CD14-positive monocyte (primary cell): ENCODE results near the gene SLC38A8. TPM values are rescaled to one million over a fixed set of nuclear protein-coding genes. Genes with fewer than 3 reads are reported as not detected.

Experiments used
- DNase-seq, 3 donors: peaks; one replicate each; pipeline ENCODE4 v3.0.0-alpha.2; 2011 to 2022
- H2AFZ ChIP-seq: 2 replicates; pipeline ENCODE4 v1.6.0; 2012; ENCODE audit warnings: mild to moderate bottlenecking, low read depth, low read length, inconsistent platforms; ENCODE audit not compliant: insufficient read depth, poor library complexity, severe bottlenecking
- H3K27ac ChIP-seq, 2 donors: 1 replicate in 1 of 2; 2 replicates in 1 of 2; pipeline ENCODE4 v1.5.1; 2012 to 2013; ENCODE audit warnings: low read length in 2 of 2, control low read depth in 1 of 2, inconsistent platforms in 1 of 2, low read depth in 1 of 2, mild to moderate bottlenecking in 1 of 2
- H3K27me3 ChIP-seq, 2 donors: one replicate each; pipeline versions ENCODE4 v1.6.0 to v1.6.1; 2011 to 2013; ENCODE audit warnings: low read length in 2 of 2; ENCODE audit not compliant: control insufficient read depth in 2 of 2, insufficient read depth in 2 of 2
- H3K36me3 ChIP-seq, 2 donors: replicated peaks in 1 of 2; 1 replicate in 1 of 2; 2 replicates in 1 of 2; pipeline versions ENCODE4 v1.5.1 to v1.6.1; 2012 to 2013; ENCODE audit warnings: low read length in 2 of 2, control low read depth in 1 of 2, inconsistent platforms in 1 of 2, mild to moderate bottlenecking in 1 of 2; ENCODE audit not compliant: insufficient read depth in 2 of 2, control insufficient read depth in 1 of 2
- H3K4me1 ChIP-seq, 2 donors: 1 replicate in 1 of 2; 2 replicates in 1 of 2; pipeline versions ENCODE4 v1.5.1 to v1.6.1; 2012 to 2013; ENCODE audit warnings: low read length in 2 of 2, control low read depth in 1 of 2, inconsistent platforms in 1 of 2, mild to moderate bottlenecking in 1 of 2, moderate library complexity in 1 of 2; ENCODE audit not compliant: insufficient read depth in 2 of 2, control insufficient read depth in 1 of 2
- H3K4me2 ChIP-seq: replicated peaks from 2 replicates; pipeline ENCODE3; 2012; ENCODE audit warnings: low read length, moderate library complexity, mild to moderate bottlenecking; ENCODE audit not compliant: poor library complexity, severe bottlenecking; ENCODE audit errors: extremely low read depth
- H3K4me3 ChIP-seq, 3 experiments: fragments of 200-600 bp in 1 of 3; sonication (generic) in 1 of 3; replicated peaks in 1 of 3; 1 replicate in 2 of 3; 2 replicates in 1 of 3; pipeline ENCODE4 v1.5.1; 2011 to 2013; ENCODE audit warnings: low read length in 3 of 3, mild to moderate bottlenecking in 3 of 3, control low read depth in 2 of 3, low read depth in 2 of 3, inconsistent platforms in 1 of 3, moderate library complexity in 1 of 3
- H3K79me2 ChIP-seq: 2 replicates; pipeline ENCODE4 v1.6.0; 2012; ENCODE audit warnings: mild to moderate bottlenecking, control low read depth, inconsistent platforms, low read length, moderate library complexity; ENCODE audit not compliant: insufficient read depth
- H3K9ac ChIP-seq: 2 replicates; pipeline ENCODE4 v1.6.0; 2017; ENCODE audit warnings: low read length, mild to moderate bottlenecking; ENCODE audit not compliant: insufficient read depth, poor library complexity, severe bottlenecking
- H3K9me3 ChIP-seq, 2 donors: replicated peaks in 1 of 2; 1 replicate in 1 of 2; 2 replicates in 1 of 2; pipeline versions ENCODE4 v1.5.1 to v1.6.1; 2012 to 2013; ENCODE audit warnings: low read length in 2 of 2, control low read depth in 1 of 2; ENCODE audit not compliant: control insufficient read depth in 1 of 2, insufficient read depth in 1 of 2
- H4K20me1 ChIP-seq: 2 replicates; pipeline ENCODE4 v1.6.0; 2012; ENCODE audit warnings: mild to moderate bottlenecking, low read length, control low read depth, moderate library complexity; ENCODE audit not compliant: insufficient read depth
- H3K27ac Mint-ChIP-seq, 7 donors: one replicate each; pipeline ENCODE4 v1.8.0; 2020; ENCODE audit warnings: mild to moderate bottlenecking in 7 of 7, mixed read lengths in 7 of 7, moderate library complexity in 6 of 7, inconsistent platforms in 2 of 7
- H3K27me3 Mint-ChIP-seq, 3 donors: one replicate each; pipeline ENCODE4 v1.8.0; 2021 to 2022; ENCODE audit warnings: low read depth in 3 of 3, mild to moderate bottlenecking in 3 of 3, mixed read lengths in 3 of 3, moderate library complexity in 3 of 3, inconsistent platforms in 1 of 3
- H3K36me3 Mint-ChIP-seq, 2 donors: one replicate each; pipeline ENCODE4 v1.8.0; 2020; ENCODE audit warnings: mixed read lengths in 2 of 2, inconsistent platforms in 1 of 2, mild to moderate bottlenecking in 1 of 2
- H3K4me1 Mint-ChIP-seq: one replicate; pipeline ENCODE4 v1.8.0; 2020; ENCODE audit warnings: mild to moderate bottlenecking, mixed read lengths
- H3K4me3 Mint-ChIP-seq, 2 donors: one replicate each; pipeline ENCODE4 v1.8.0; 2020; ENCODE audit warnings: mild to moderate bottlenecking in 2 of 2, mixed read lengths in 2 of 2, moderate library complexity in 1 of 2
- H3K9me3 Mint-ChIP-seq, 7 donors: one replicate each; pipeline ENCODE4 v1.8.0; 2020 to 2022; ENCODE audit warnings: mixed read lengths in 7 of 7, mild to moderate bottlenecking in 6 of 7, moderate library complexity in 6 of 7, inconsistent platforms in 2 of 7
- WGBS: methylation state at CpG from one replicate; pipeline ENCODE4 v1.1.5; 2013; ENCODE audit warnings: missing lambda C conversion rate; ENCODE audit not compliant: insufficient coverage; 5-methylcytosine and 5-hydroxymethylcytosine counted together
- intact Hi-C, 2 donors: fragments of 100-400 bp; cut with micrococcal nuclease; formaldehyde crosslinking; loops; one replicate each; pipeline versions ENCODE4 v1.15.0 to v1.15.1; 2023
- polyA plus RNA-seq, 3 donors: library from polyadenylated mRNA; depleted of rRNA in 1 of 3; unstranded in 2 of 3; stranded (reverse) in 1 of 3; fragments of 300-500 nt in 2 of 3; fragments of >200 nt in 1 of 3; fragmentation: Illumina TruSeq in 2 of 3; gene quantifications; 1 replicate in 2 of 3; 2 replicates in 1 of 3; pipeline ENCODE4 v1.2.3, GENCODE V29; 2012 to 2021
- TF ChIP-seq, protein P1 (sequence below): fragments of 200-600 bp; IDR thresholded peaks from one replicate; pipeline ENCODE4 v1.8.0; 2022; ENCODE audit warnings: antibody characterized with exemption, mild to moderate bottlenecking

Gene SLC38A8
- polyA plus RNA-seq, 3 donors = not detected

DNA sequence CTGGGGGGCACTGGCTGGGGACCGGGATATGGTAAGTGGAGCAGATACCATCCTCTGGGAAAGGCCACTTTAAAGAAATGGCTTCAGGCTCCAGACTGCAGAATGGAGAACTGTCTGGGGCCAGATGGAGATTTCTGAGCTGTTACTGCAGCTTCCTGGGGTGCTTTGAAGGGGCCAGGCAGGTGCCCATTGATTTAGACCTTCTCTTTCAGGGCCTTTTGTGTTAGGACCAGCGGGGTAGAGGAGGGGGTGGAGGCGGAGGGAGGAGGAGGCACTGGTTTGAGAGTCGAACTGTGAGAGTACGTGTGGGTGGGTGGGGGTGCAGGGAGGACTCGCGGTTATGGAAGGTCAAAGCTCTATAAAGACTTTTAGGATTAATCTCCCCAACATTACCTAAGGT is 63.2 kb downstream of the SLC38A8 start:
- H3K27me3 Mint-ChIP-seq = peaks cover 16 to 23% (median 17%) of the 10 kb centered on the region in 3 donors
- Histone ChIP-seq H3K79me2 (no peaks in the 10 kb centered on the region), H3K4me2 (no peak overlapping the region), H3K9ac (no peak overlapping the region), H2AFZ (no peak overlapping the region), H3K4me3 (no peak overlapping the region), H3K27me3 (peaks cover 0 to 2% of the 10 kb centered on the region in 2 donors), H3K4me1 (no peaks in the 10 kb centered on the region), H4K20me1 (no peaks in the 10 kb centered on the region), H3K27ac (no peak overlapping the region), H3K36me3 (no peaks in the 10 kb centered on the region), H3K9me3 (peaks cover 19 to 29% of the 10 kb centered on the region in 2 donors)
- no peak for DNase-seq
- H3K4me3 Mint-ChIP-seq = no peak overlapping the region
- peaks cover 12 to 32% (median 23%) of the 10 kb centered on the region in 7 donors for H3K9me3 Mint-ChIP-seq
- no peaks in the 10 kb centered on the region for H3K4me1 Mint-ChIP-seq
- intact Hi-C loops = no loop called here
- 92% methylated on average over 2 of the region's 7 CpGs for WGBS
- TF ChIP-seq, protein P1, sequence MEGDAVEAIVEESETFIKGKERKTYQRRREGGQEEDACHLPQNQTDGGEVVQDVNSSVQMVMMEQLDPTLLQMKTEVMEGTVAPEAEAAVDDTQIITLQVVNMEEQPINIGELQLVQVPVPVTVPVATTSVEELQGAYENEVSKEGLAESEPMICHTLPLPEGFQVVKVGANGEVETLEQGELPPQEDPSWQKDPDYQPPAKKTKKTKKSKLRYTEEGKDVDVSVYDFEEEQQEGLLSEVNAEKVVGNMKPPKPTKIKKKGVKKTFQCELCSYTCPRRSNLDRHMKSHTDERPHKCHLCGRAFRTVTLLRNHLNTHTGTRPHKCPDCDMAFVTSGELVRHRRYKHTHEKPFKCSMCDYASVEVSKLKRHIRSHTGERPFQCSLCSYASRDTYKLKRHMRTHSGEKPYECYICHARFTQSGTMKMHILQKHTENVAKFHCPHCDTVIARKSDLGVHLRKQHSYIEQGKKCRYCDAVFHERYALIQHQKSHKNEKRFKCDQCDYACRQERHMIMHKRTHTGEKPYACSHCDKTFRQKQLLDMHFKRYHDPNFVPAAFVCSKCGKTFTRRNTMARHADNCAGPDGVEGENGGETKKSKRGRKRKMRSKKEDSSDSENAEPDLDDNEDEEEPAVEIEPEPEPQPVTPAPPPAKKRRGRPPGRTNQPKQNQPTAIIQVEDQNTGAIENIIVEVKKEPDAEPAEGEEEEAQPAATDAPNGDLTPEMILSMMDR = no peak
- H3K27ac Mint-ChIP-seq = no peak overlapping the region
- H3K36me3 Mint-ChIP-seq = no peaks in the 10 kb centered on the region

DNA sequence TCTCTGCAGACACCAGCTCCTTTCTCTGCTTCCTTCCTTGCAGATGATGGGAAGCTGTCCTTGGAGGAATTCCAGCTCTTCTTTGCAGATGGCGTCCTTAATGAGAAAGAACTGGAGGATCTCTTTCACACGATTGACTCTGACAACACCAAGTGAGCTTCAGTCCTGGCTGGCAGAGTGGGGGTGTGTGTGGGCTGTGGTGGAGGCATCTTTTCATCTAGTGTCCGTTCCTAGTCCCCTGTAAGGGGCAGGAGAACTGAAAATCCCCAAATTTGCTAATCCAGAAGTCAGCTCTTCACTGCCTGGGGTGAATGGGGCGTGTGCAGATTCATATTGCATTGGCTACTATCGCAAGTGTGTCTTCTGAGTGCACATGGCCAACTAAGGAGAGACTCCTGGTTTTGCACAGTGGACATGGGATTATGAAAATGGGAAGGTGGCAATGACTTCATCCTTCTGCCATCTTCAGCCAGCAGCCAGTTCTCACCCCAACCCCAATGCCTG is 64.1 kb downstream of the SLC38A8 start:
- no peaks in the 10 kb centered on the region for H3K4me1 ChIP-seq
- no peak overlapping the region for H3K9ac ChIP-seq
- H3K9me3 ChIP-seq = peaks cover 19 to 29% of the 10 kb centered on the region in 2 donors
- 100% methylated on average over 2 of the region's 5 CpGs for WGBS
- no peak overlapping the region for H3K4me3 ChIP-seq
- intact Hi-C loops = no loop called here
- H3K4me2 ChIP-seq = no peak overlapping the region
- no peak for DNase-seq
- no peak overlapping the region for H3K4me3 Mint-ChIP-seq
- H3K9me3 Mint-ChIP-seq = peaks cover 12 to 32% (median 23%) of the 10 kb centered on the region in 7 donors
- H3K27me3 ChIP-seq = peaks cover 0 to 2% of the 10 kb centered on the region in 2 donors
- H4K20me1 ChIP-seq = no peaks in the 10 kb centered on the region
- no peaks in the 10 kb centered on the region for H3K36me3 ChIP-seq
- H3K27ac Mint-ChIP-seq = no peak overlapping the region
- H2AFZ ChIP-seq = no peak overlapping the region
- no peaks in the 10 kb centered on the region for H3K36me3 Mint-ChIP-seq
- H3K27ac ChIP-seq = no peak overlapping the region
- no peaks in the 10 kb centered on the region for H3K4me1 Mint-ChIP-seq
- no peaks in the 10 kb centered on the region for H3K79me2 ChIP-seq
- TF ChIP-seq, protein P1 = no peak
- H3K27me3 Mint-ChIP-seq = peaks cover 16 to 21% (median 16%) of the 10 kb centered on the region in 3 donors
